Liver (tissue), 9 donors: ENCODE data around the gene SNAI1. TPM values are rescaled to one million over a fixed set of nuclear protein-coding genes. Genes with fewer than 3 reads are reported as not detected.

Experiments used
- DNase-seq: peaks from one replicate; pipeline ENCODE4 v3.0.0-alpha.2; 2017; ENCODE audit warnings: low spot score
- H3K27ac ChIP-seq, 2 donors: one replicate each; pipeline ENCODE4 v1.7.0; 2013; ENCODE audit warnings: inconsistent platforms in 2 of 2, low read length in 2 of 2, control low read depth in 1 of 2, low read depth in 1 of 2, mild to moderate bottlenecking in 1 of 2
- H3K27me3 ChIP-seq, 4 donors: one replicate each; pipeline versions ENCODE4 v1.6.1 to v1.7.0; 2013; ENCODE audit warnings: low read length in 3 of 4, inconsistent platforms in 1 of 4, mild to moderate bottlenecking in 1 of 4, moderate library complexity in 1 of 4; ENCODE audit not compliant: control insufficient read depth in 4 of 4, insufficient read depth in 4 of 4
- H3K36me3 ChIP-seq, 4 donors: one replicate each; pipeline versions ENCODE4 v1.6.1 to v1.7.0; 2013; ENCODE audit warnings: low read length in 3 of 4, mild to moderate bottlenecking in 3 of 4, low read depth in 1 of 4, moderate library complexity in 1 of 4; ENCODE audit not compliant: control insufficient read depth in 4 of 4, insufficient read depth in 3 of 4
- H3K4me1 ChIP-seq, 4 donors: one replicate each; pipeline versions ENCODE4 v1.6.1 to v1.7.0; 2013; ENCODE audit warnings: low read length in 3 of 4, mild to moderate bottlenecking in 3 of 4, moderate library complexity in 1 of 4; ENCODE audit not compliant: control insufficient read depth in 4 of 4, insufficient read depth in 4 of 4
- H3K4me3 ChIP-seq, 3 donors: one replicate each; pipeline versions ENCODE4 v1.6.1 to v1.7.0; 2013; ENCODE audit warnings: low read length in 3 of 3, control low read depth in 1 of 3, low read depth in 1 of 3, mild to moderate bottlenecking in 1 of 3
- H3K9ac ChIP-seq, 2 donors: one replicate each; pipeline ENCODE4 v1.7.0; 2013; ENCODE audit warnings: low read length in 2 of 2, mild to moderate bottlenecking in 2 of 2, moderate library complexity in 2 of 2, control low read depth in 1 of 2, low read depth in 1 of 2
- H3K9me3 ChIP-seq, 4 donors: one replicate each; pipeline versions ENCODE4 v1.6.1 to v1.7.0; 2013; ENCODE audit warnings: low read length in 3 of 4; ENCODE audit not compliant: control insufficient read depth in 4 of 4
- ATF3 ChIP-seq: IDR thresholded peaks from 2 replicates; pipeline ENCODE4 v1.6.1; 2016; ENCODE audit warnings: antibody characterized with exemption
- CTCF ChIP-seq: fragments of 150-350 bp; IDR thresholded peaks from 2 replicates; pipeline ENCODE4 v1.5.1; 2017; ENCODE audit warnings: improper control_type of control experiment, low read depth, low read length; ENCODE audit not compliant: missing input control
- EGR1 ChIP-seq, 2 donors: IDR thresholded peaks; 2 replicates each; pipeline ENCODE4 v1.6.1; 2016 to 2018; ENCODE audit warnings: antibody characterized with exemption in 2 of 2, low read depth in 2 of 2
- FOXA1 ChIP-seq: IDR thresholded peaks from 2 replicates; pipeline ENCODE4 v1.6.1; 2016; ENCODE audit warnings: antibody characterized with exemption
- FOXA2 ChIP-seq: IDR thresholded peaks from 2 replicates; pipeline ENCODE4 v1.6.1; 2016; ENCODE audit warnings: antibody characterized with exemption
- GABPA ChIP-seq, 2 donors: IDR thresholded peaks in 1 of 2; conservative IDR thresholded peaks in 1 of 2; 2 replicates each; pipeline ENCODE4 v1.6.1; 2016; ENCODE audit warnings: antibody characterized with exemption in 2 of 2, mild to moderate bottlenecking in 1 of 2, moderate library complexity in 1 of 2
- HNF4G ChIP-seq: IDR thresholded peaks from 2 replicates; pipeline ENCODE4 v1.6.1; 2016; ENCODE audit warnings: antibody characterized with exemption
- JUND ChIP-seq, 2 donors: IDR thresholded peaks; 2 replicates each; pipeline ENCODE4 v1.6.1; 2016; ENCODE audit warnings: antibody characterized with exemption in 2 of 2
- MAX ChIP-seq: IDR thresholded peaks from 2 replicates; pipeline ENCODE4 v1.6.1; 2016; ENCODE audit warnings: antibody characterized with exemption
- NR2F2 ChIP-seq: IDR thresholded peaks from 2 replicates; pipeline ENCODE4 v1.6.1; 2016; ENCODE audit warnings: antibody characterized with exemption
- RAD21 ChIP-seq, 2 donors: IDR thresholded peaks; 2 replicates each; pipeline ENCODE4 v1.6.1; 2016; ENCODE audit warnings: antibody characterized with exemption in 2 of 2, mild to moderate bottlenecking in 2 of 2
- REST ChIP-seq: IDR thresholded peaks from 2 replicates; pipeline ENCODE4 v1.6.1; 2016; ENCODE audit warnings: antibody characterized with exemption, mild to moderate bottlenecking
- RXRA ChIP-seq, 2 donors: IDR thresholded peaks; 2 replicates each; pipeline ENCODE4 v1.6.1; 2017 to 2018; ENCODE audit warnings: antibody characterized with exemption in 2 of 2, mild to moderate bottlenecking in 1 of 2
- SP1 ChIP-seq: IDR thresholded peaks from 2 replicates; pipeline ENCODE4 v1.6.1; 2018; ENCODE audit warnings: antibody characterized with exemption, mild to moderate bottlenecking
- YY1 ChIP-seq: IDR thresholded peaks from 2 replicates; pipeline ENCODE4 v1.6.1; 2016; ENCODE audit warnings: antibody characterized with exemption, mild to moderate bottlenecking
- ZBTB33 ChIP-seq: IDR thresholded peaks from 2 replicates; pipeline ENCODE4 v1.6.1; 2016; ENCODE audit warnings: antibody characterized with exemption
- WGBS: extraction: QIAGEN DNeasy Blood & Tissue Kit; methylation state at CpG from one replicate; pipeline ENCODE4 v1.1.7; 2013; 5-methylcytosine and 5-hydroxymethylcytosine counted together
- polyA plus RNA-seq, 2 donors: library from polyadenylated mRNA; stranded (reverse) in 1 of 2; unstranded in 1 of 2; fragments of 200-250 nt in 1 of 2; fragments of >200 nt in 1 of 2; fragmentation: Nextera tagmentation in 1 of 2; extraction: Ambion mirVana in 1 of 2; gene quantifications; one replicate each; pipeline versions ENCODE4 v1.2.1 to v1.2.3, GENCODE V29; 2013 to 2015
- total RNA-seq, 2 donors: library from RNA; depleted of rRNA; stranded (reverse); fragments of >200 nt; gene quantifications; one replicate each; pipeline ENCODE4 v1.2.3, GENCODE V29; 2014
- donor health status: healthy.
- donor health status: healthy.
- donor health status: healthy.
- donor health status: healthy.
- donor health status: healthy.

Gene SNAI1
- total and polyA plus RNA-seq, 4 donors, result 0.28 to 3.4 (median 0.60) TPM

- H3K4me3 ChIP-seq, result no peak overlapping the region
- H3K9me3 ChIP-seq, result no peaks in the 10 kb centered on the region
- TF ChIP-seq ATF3, result no peak
- no peak for TF ChIP-seq FOXA2
- TF ChIP-seq EGR1 (IDR thresholded peaks at IDR 0.05; ENCODE audit: low read depth in 2 of 2), result no peak
- no peak for TF ChIP-seq GABPA (IDR thresholded peaks at IDR 0.05 in 1 of 2, conservative IDR thresholded peaks at IDR 0.05 in 1 of 2)
- TF ChIP-seq JUND (IDR thresholded peaks at IDR 0.05), result no peak
- no peak for TF ChIP-seq REST
- no peak for TF ChIP-seq HNF4G
- TF ChIP-seq CTCF, result no peak
- TF ChIP-seq MAX, result no peak
- WGBS, result 98% methylated on average over 2 of the region's 2 CpGs
- H3K27me3 ChIP-seq, result no peaks in the 10 kb centered on the region
- peaks cover 0 to 2% (median 0%) of the 10 kb centered on the region in 4 donors for H3K36me3 ChIP-seq
- no peak for DNase-seq
- no peak overlapping the region for H3K9ac ChIP-seq
- peaks cover 0 to 1% (median 0%) of the 10 kb centered on the region in 4 donors for H3K4me1 ChIP-seq
- no peak overlapping the region for H3K27ac ChIP-seq
Measured at GRCh38 chr20:49966861-49967260, 15.9 kb upstream of the SNAI1 start.

GRCh38 chr20:49969234-49969633 lies 13.5 kb upstream of the SNAI1 start:
- no peak overlapping the region for H3K9ac ChIP-seq
- no peak for TF ChIP-seq REST
- no peak for TF ChIP-seq GABPA (IDR thresholded peaks at IDR 0.05 in 1 of 2, conservative IDR thresholded peaks at IDR 0.05 in 1 of 2)
- no peak for TF ChIP-seq RAD21 (IDR thresholded peaks at IDR 0.05)
- TF ChIP-seq ATF3, result no peak
- no peak for TF ChIP-seq YY1
- no peak for TF ChIP-seq SP1
- no peak for TF ChIP-seq ZBTB33
- no peak for TF ChIP-seq NR2F2
- TF ChIP-seq EGR1 (IDR thresholded peaks at IDR 0.05; ENCODE audit: low read depth in 2 of 2), result no peak
- TF ChIP-seq JUND (IDR thresholded peaks at IDR 0.05), result no peak
- TF ChIP-seq RXRA (IDR thresholded peaks at IDR 0.05), result no peak
- no peak for TF ChIP-seq FOXA1
- no peak for TF ChIP-seq CTCF
- no peak for TF ChIP-seq MAX
- no peak overlapping the region for H3K4me3 ChIP-seq
- peaks cover 0 to 2% (median 0%) of the 10 kb centered on the region in 4 donors for H3K36me3 ChIP-seq
- H3K27me3 ChIP-seq, result no peaks in the 10 kb centered on the region
- no peaks in the 10 kb centered on the region for H3K9me3 ChIP-seq
- 60% methylated on average over 3 of the region's 3 CpGs for WGBS
- no peak overlapping the region for H3K27ac ChIP-seq
- H3K4me1 ChIP-seq, result peaks cover 0 to 1% (median 0%) of the 10 kb centered on the region in 4 donors
- no peak for DNase-seq
